A549 (cell line): Measurements from ENCODE around the gene BDH1.

Experiments used
- CBX8 ChIP-seq: fragments of 200-600 bp; sonication (generic); IDR thresholded peaks from 2 replicates; pipeline ENCODE4 v1.6.1; 2016
- CHD2 ChIP-seq: fragments of 150-350 bp; IDR thresholded peaks from 2 replicates; pipeline ENCODE4 v1.6.1; 2014; ENCODE audit warnings: low read length; ENCODE audit not compliant: partially characterized antibody
- EP300 ChIP-seq, 2 experiments: fragments of >200 bp; sonication (Bioruptor Twin); formaldehyde crosslinking; IDR thresholded peaks; 2 replicates in 1 of 2; 3 replicates in 1 of 2; pipeline ENCODE4 v1.6.1; 2016 to 2017
- HOXB13 ChIP-seq: fragments of 250-450 bp; sonication (Bioruptor Pico); IDR thresholded peaks from 2 replicates; pipeline ENCODE4 v1.5.0; 2020; ENCODE audit warnings: low read depth, mild to moderate bottlenecking, moderate library complexity
- MAZ ChIP-seq: fragments of 150-350 bp; IDR thresholded peaks from 2 replicates; pipeline ENCODE4 v1.6.1; 2014; ENCODE audit warnings: antibody characterized with exemption, low read depth, low read length, borderline replicate concordance
- RCOR1 ChIP-seq: fragments of 150-350 bp; IDR thresholded peaks from 2 replicates; pipeline ENCODE4 v1.6.1; 2014; ENCODE audit warnings: antibody characterized with exemption, low read length, low read depth
- RFX5 ChIP-seq: fragments of 450-650 bp; IDR thresholded peaks from 2 replicates; pipeline ENCODE4 v1.7.1; 2014; ENCODE audit warnings: antibody characterized with exemption, mild to moderate bottlenecking, moderate library complexity
- SMC3 ChIP-seq: fragments of >200 bp; sonication (Bioruptor Twin); formaldehyde crosslinking; IDR thresholded peaks from 3 replicates; pipeline ENCODE4 v1.6.1; 2018; ENCODE audit warnings: inconsistent platforms
- ZNF302 ChIP-seq: fragments of 250-450 bp; sonication (Bioruptor Pico); IDR thresholded peaks from 2 replicates; pipeline ENCODE4 v1.9.0; 2021; ENCODE audit warnings: inconsistent platforms, mild to moderate bottlenecking, moderate library complexity
- TF ChIP-seq, protein P1 (sequence below): fragments of >200 bp; sonication (Bioruptor Twin); formaldehyde crosslinking; IDR thresholded peaks from 3 replicates; pipeline ENCODE4 v1.5.1; 2016
- TF ChIP-seq, protein P2 (sequence below): IDR thresholded peaks from 2 replicates; pipeline ENCODE4 v1.6.1; 2012; ENCODE audit warnings: low read depth, borderline replicate concordance
- TF ChIP-seq, protein P3 (sequence below): fragments of 200-600 bp; sonication (generic); IDR thresholded peaks from 2 replicates; pipeline ENCODE4 v1.6.1; 2016; ENCODE audit warnings: antibody characterized with exemption, mild to moderate bottlenecking, moderate library complexity
- TF ChIP-seq, protein P4 (sequence below): IDR thresholded peaks from 2 replicates; pipeline ENCODE4 v1.6.1; 2012

DNA sequence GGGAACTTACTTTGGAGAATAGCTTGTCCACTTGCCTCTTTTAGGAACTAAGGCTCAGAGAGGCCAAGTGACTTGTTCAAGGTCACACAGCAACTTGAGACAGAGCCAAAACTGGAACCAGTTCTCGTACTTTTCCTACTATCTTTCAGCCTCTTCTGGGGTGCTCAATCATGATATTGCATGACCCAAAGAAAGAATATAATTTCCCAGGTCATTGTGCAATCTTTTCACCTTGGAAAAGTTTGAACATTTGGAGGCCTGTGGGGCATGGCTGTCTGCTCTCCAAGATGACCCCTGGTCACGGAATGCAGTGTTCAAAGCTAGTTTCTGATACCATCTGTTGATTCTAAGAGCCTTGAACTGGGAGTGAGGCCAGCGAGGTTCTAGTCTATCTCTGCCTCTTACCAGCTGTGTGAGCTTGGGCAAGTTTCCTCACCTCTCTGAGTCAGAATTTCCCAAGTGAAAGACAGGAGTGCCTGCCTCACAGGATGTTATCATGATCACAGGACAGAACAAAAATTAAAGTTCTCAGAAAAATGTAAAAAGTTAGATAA, 89.7 kb downstream of the BDH1 start:
- peak in 1 of 2 experiments; percentile 41; a peak in 1 of 5 replicates for TF ChIP-seq EP300 (IDR thresholded peaks at IDR 0.05)
- no peak for TF ChIP-seq ZNF302 (CRISPR knock-in tag)
- TF ChIP-seq RCOR1 = no peak
- no peak for TF ChIP-seq CHD2
- TF ChIP-seq, protein P1, sequence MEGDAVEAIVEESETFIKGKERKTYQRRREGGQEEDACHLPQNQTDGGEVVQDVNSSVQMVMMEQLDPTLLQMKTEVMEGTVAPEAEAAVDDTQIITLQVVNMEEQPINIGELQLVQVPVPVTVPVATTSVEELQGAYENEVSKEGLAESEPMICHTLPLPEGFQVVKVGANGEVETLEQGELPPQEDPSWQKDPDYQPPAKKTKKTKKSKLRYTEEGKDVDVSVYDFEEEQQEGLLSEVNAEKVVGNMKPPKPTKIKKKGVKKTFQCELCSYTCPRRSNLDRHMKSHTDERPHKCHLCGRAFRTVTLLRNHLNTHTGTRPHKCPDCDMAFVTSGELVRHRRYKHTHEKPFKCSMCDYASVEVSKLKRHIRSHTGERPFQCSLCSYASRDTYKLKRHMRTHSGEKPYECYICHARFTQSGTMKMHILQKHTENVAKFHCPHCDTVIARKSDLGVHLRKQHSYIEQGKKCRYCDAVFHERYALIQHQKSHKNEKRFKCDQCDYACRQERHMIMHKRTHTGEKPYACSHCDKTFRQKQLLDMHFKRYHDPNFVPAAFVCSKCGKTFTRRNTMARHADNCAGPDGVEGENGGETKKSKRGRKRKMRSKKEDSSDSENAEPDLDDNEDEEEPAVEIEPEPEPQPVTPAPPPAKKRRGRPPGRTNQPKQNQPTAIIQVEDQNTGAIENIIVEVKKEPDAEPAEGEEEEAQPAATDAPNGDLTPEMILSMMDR = no peak
- no peak for TF ChIP-seq MAZ
- TF ChIP-seq, protein P2, sequence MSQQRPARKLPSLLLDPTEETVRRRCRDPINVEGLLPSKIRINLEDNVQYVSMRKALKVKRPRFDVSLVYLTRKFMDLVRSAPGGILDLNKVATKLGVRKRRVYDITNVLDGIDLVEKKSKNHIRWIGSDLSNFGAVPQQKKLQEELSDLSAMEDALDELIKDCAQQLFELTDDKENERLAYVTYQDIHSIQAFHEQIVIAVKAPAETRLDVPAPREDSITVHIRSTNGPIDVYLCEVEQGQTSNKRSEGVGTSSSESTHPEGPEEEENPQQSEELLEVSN = no peak
- no peak for TF ChIP-seq CBX8
- TF ChIP-seq, protein P3, sequence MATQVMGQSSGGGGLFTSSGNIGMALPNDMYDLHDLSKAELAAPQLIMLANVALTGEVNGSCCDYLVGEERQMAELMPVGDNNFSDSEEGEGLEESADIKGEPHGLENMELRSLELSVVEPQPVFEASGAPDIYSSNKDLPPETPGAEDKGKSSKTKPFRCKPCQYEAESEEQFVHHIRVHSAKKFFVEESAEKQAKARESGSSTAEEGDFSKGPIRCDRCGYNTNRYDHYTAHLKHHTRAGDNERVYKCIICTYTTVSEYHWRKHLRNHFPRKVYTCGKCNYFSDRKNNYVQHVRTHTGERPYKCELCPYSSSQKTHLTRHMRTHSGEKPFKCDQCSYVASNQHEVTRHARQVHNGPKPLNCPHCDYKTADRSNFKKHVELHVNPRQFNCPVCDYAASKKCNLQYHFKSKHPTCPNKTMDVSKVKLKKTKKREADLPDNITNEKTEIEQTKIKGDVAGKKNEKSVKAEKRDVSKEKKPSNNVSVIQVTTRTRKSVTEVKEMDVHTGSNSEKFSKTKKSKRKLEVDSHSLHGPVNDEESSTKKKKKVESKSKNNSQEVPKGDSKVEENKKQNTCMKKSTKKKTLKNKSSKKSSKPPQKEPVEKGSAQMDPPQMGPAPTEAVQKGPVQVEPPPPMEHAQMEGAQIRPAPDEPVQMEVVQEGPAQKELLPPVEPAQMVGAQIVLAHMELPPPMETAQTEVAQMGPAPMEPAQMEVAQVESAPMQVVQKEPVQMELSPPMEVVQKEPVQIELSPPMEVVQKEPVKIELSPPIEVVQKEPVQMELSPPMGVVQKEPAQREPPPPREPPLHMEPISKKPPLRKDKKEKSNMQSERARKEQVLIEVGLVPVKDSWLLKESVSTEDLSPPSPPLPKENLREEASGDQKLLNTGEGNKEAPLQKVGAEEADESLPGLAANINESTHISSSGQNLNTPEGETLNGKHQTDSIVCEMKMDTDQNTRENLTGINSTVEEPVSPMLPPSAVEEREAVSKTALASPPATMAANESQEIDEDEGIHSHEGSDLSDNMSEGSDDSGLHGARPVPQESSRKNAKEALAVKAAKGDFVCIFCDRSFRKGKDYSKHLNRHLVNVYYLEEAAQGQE = 0 out of 2 replicates have a peak, but pooled peaks have one; percentile 19
- TF ChIP-seq, protein P4, sequence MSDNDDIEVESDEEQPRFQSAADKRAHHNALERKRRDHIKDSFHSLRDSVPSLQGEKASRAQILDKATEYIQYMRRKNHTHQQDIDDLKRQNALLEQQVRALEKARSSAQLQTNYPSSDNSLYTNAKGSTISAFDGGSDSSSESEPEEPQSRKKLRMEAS = no peak
- TF ChIP-seq SMC3 = no peak
- TF ChIP-seq HOXB13 = no peak
- TF ChIP-seq RFX5 = no peak
